K562 (cell line): ENCODE data around the gene CRYBG1. TPM values are rescaled to one million over a fixed set of nuclear protein-coding genes. Genes with fewer than 3 reads are reported as not detected.

Experiments
- ATAC-seq: fragments of 200-7000 bp; cut with Tn5 transposase; 3 replicates; pipeline ENCODE4 v1.9.1; 2020; ENCODE audit warnings: moderate library complexity
- BruUV-seq: library from RNA; stranded (reverse); fragments of 400-500 nt; replicated peaks from 2 replicates; lab custom pipeline; 2021; lab: Mats Ljungman, UMichigan
- CTCF ChIA-PET: fragments of 300-600 bp; formaldehyde crosslinking; extraction: SDS; loops from one replicate; lab custom pipeline; 2021; ENCODE audit warnings: low intra/inter-chr PET ratio; lab: Yijun Ruan, JAX
- POLR2A ChIA-PET: fragments of 300-600, 350-650 bp; sonication (Branson Sonifier 250); formaldehyde crosslinking; extraction: SDS; loops from one replicate; lab custom pipeline; 2021; ENCODE audit warnings: antibody characterized with exemption, inconsistent platforms; lab: Yijun Ruan, JAX
- DNase-seq, 4 experiments: peaks; one replicate each; pipeline versions ENCODE4 v3.0.0 to v3.0.0-alpha.2; 2011 to 2018; ENCODE audit warnings: low spot score in 3 of 4, mixed read lengths in 3 of 4; ENCODE audit errors: extremely low read depth in 1 of 4
- FAIRE-seq: peaks from 2 replicates; lab custom pipeline; 2011; peaks lifted over from hg19 to GRCh38; lab: Jason Lieb, UNC
- H2AFZ ChIP-seq: 2 replicates; pipeline ENCODE4 v1.6.0; 2011; ENCODE audit warnings: low read depth, low read length, control low read depth, inconsistent platforms
- H3K27ac ChIP-seq: fragments of 200-600 bp; 3 replicates; pipeline ENCODE4 v1.8.0; 2011; ENCODE audit warnings: low read depth, mild to moderate bottlenecking, control low read depth, inconsistent platforms, low read length, moderate library complexity, mixed read lengths; ENCODE audit errors: extremely low read depth
- H3K27me3 ChIP-seq, 2 experiments: fragments of 300-600 bp in 1 of 2; 2 replicates in 1 of 2; 3 replicates in 1 of 2; pipeline versions ENCODE4 v1.6.0 to v1.8.0; 2011; ENCODE audit warnings: inconsistent platforms in 2 of 2, low read length in 2 of 2, mild to moderate bottlenecking in 1 of 2, mixed read lengths in 1 of 2, moderate library complexity in 1 of 2; ENCODE audit not compliant: control insufficient read depth in 2 of 2, insufficient read depth in 2 of 2
- H3K36me3 ChIP-seq: fragments of 300-600 bp; 3 replicates; pipeline ENCODE4 v1.8.0; 2011; ENCODE audit warnings: mild to moderate bottlenecking, low read length, inconsistent platforms; ENCODE audit not compliant: control insufficient read depth, insufficient read depth
- H3K4me1 ChIP-seq, 2 experiments: fragments of 200-600 bp in 1 of 2; replicated peaks in 1 of 2; 2 replicates in 1 of 2; 3 replicates in 1 of 2; pipeline versions ENCODE4 v1.5.1 to v1.8.0; 2011; ENCODE audit warnings: inconsistent platforms in 2 of 2, low read length in 2 of 2, mild to moderate bottlenecking in 1 of 2, mixed read lengths in 1 of 2, moderate library complexity in 1 of 2; ENCODE audit not compliant: control insufficient read depth in 2 of 2, insufficient read depth in 2 of 2
- H3K4me2 ChIP-seq: 2 replicates; pipeline ENCODE4 v1.6.1; 2011; ENCODE audit warnings: low read length, control low read depth, inconsistent platforms, mixed read lengths; ENCODE audit not compliant: insufficient read depth
- H3K4me3 ChIP-seq: fragments of 200-600 bp; sonication (generic), shearing (Covaris generic); 2 replicates; pipeline ENCODE4 v1.5.1; 2016; ENCODE audit warnings: control low read depth, inconsistent platforms
- H3K79me2 ChIP-seq: fragments of 200-600 bp; 3 replicates; pipeline ENCODE4 v1.8.0; 2011; ENCODE audit warnings: low read length, inconsistent platforms; ENCODE audit not compliant: control insufficient read depth, insufficient read depth
- H3K9ac ChIP-seq, 2 experiments: 2 replicates each; pipeline versions ENCODE4 v1.6.0 to v1.6.1; 2011; ENCODE audit warnings: low read depth in 2 of 2, low read length in 2 of 2, control low read depth in 1 of 2, inconsistent platforms in 1 of 2, mild to moderate bottlenecking in 1 of 2, mixed read lengths in 1 of 2; ENCODE audit not compliant: insufficient read depth in 1 of 2
- H3K9me1 ChIP-seq: one replicate; pipeline ENCODE4 v1.6.0; 2011; ENCODE audit warnings: inconsistent platforms, mild to moderate bottlenecking, low read length, moderate library complexity; ENCODE audit not compliant: control insufficient read depth, insufficient read depth
- H3K9me3 ChIP-seq: replicated peaks from 2 replicates; pipeline ENCODE4 v1.5.1; 2011; ENCODE audit warnings: low read depth, low read length, inconsistent platforms; ENCODE audit not compliant: control insufficient read depth, insufficient read depth
- H4K20me1 ChIP-seq: replicated peaks from 2 replicates; pipeline ENCODE4 v1.6.1; 2011; ENCODE audit warnings: low read length, inconsistent platforms, mixed read lengths; ENCODE audit not compliant: control insufficient read depth, insufficient read depth
- AFF1 ChIP-seq, 2 experiments: fragments of 450-650 bp; IDR thresholded peaks; 2 replicates each; pipeline ENCODE4 v1.6.1; 2018; ENCODE audit warnings: mild to moderate bottlenecking in 2 of 2, low read depth in 1 of 2; ENCODE audit not compliant: partially characterized antibody in 2 of 2
- COPS2 ChIP-seq: fragments of 450-650 bp; conservative IDR thresholded peaks from 2 replicates; pipeline ENCODE4 v1.6.1; 2016; ENCODE audit warnings: mild to moderate bottlenecking, moderate library complexity
- IRF2 ChIP-seq: sonication (generic); formaldehyde crosslinking; IDR thresholded peaks from 2 replicates; pipeline ENCODE4 v1.8.1; 2022; ENCODE audit warnings: mild to moderate bottlenecking, missing genetic modification reagents
- RBM25 ChIP-seq: fragments of 200-400 bp; formaldehyde crosslinking; IDR thresholded peaks from 2 replicates; pipeline ENCODE4 v1.6.1; 2018; ENCODE audit warnings: low read length, low read depth, moderate library complexity; ENCODE audit not compliant: severe bottlenecking
- TFAM ChIP-seq: fragments of 250-450 bp; sonication (Bioruptor Pico); conservative IDR thresholded peaks from 2 replicates; pipeline ENCODE4 v1.5.0; 2021; ENCODE audit warnings: mild to moderate bottlenecking, moderate library complexity
- ZNF239 ChIP-seq: fragments of 250-450 bp; sonication (Bioruptor Pico); IDR thresholded peaks from 2 replicates; pipeline ENCODE4 v1.4.0; 2020; ENCODE audit warnings: mild to moderate bottlenecking
- ZNF518B ChIP-seq: fragments of 250-450 bp; sonication (Bioruptor Pico); IDR thresholded peaks from 2 replicates; pipeline ENCODE4 v1.5.0; 2021; ENCODE audit warnings: mild to moderate bottlenecking, moderate library complexity
- ZNF655 ChIP-seq: fragments of 250-450 bp; sonication (Bioruptor Pico); IDR thresholded peaks from 2 replicates; pipeline ENCODE4 v1.5.0; 2021
- ZNF766 ChIP-seq: fragments of 200-800 bp; sonication (Bioruptor generic); conservative IDR thresholded peaks from 2 replicates; pipeline ENCODE4 v1.6.1; 2016; ENCODE audit warnings: missing genetic modification characterization, missing compliant biosample characterization
- WGBS: fragments of 100-300 bp; shearing (Covaris generic); methylation state at CpG from one replicate; pipeline ENCODE4 v1.1.6; 2016; ENCODE audit warnings: low coverage, mixed read lengths; ENCODE audit not compliant: insufficient coverage; ENCODE audit errors: missing lambda C conversion rate; 5-methylcytosine and 5-hydroxymethylcytosine counted together
- in situ Hi-C: fragments of 300-500 bp; cut with MboI; formaldehyde crosslinking; loops from 4 replicates; pipeline ENCODE4 v1.15.0; 2018; ENCODE audit warnings: inconsistent platforms, mixed read lengths
- intact Hi-C: fragments of 100-400 bp; cut with micrococcal nuclease; formaldehyde crosslinking; loops from 2 replicates; pipeline ENCODE4 v1.14.2; 2022
- polyA plus RNA-seq, 8 experiments: library from polyadenylated mRNA; depleted of rRNA in 4 of 8; stranded (reverse) in 5 of 8; unstranded in 3 of 8; fragments of >200 nt; fragmentation: Nextera tagmentation in 2 of 8; fragmentation: Illumina TruSeq in 1 of 8; extraction: Ambion mirVana in 2 of 8; extraction: Trizol in 1 of 8; gene quantifications; 2 replicates each; pipeline versions ENCODE4 v1.2.1 to v1.2.3, GENCODE V29; 2011 to 2014; ENCODE audit warnings: inconsistent platforms in 1 of 8, missing spikeins in 1 of 8
- total RNA-seq, 7 experiments: library from RNA; depleted of rRNA in 6 of 7; stranded (reverse); fragments of >200 nt in 6 of 7; fragmentation: Illumina TruSeq in 2 of 7; extraction: Trizol in 2 of 7; gene quantifications; 2 replicates each; pipeline versions ENCODE4 v1.2.1 to v1.2.3, GENCODE V29; 2011 to 2021; ENCODE audit warnings: low replicate concordance in 1 of 7
- TF ChIP-seq, protein P1 (sequence below), 2 experiments: IDR thresholded peaks in 1 of 2; conservative IDR thresholded peaks in 1 of 2; 2 replicates each; pipeline ENCODE4 v1.6.1; 2016; ENCODE audit warnings: low read depth in 2 of 2, mild to moderate bottlenecking in 1 of 2, missing compliant biosample characterization in 1 of 2, missing genetic modification characterization in 1 of 2, moderate library complexity in 1 of 2

CRYBG1 gene
- total and polyA plus RNA-seq, 9 of the 15 experiments (the other 6 are each of a cell fraction or from before 2014, with no cell fraction given), result 0.07 to 0.47 (median 0.11) TPM

GRCh38 chr6:106431972-106432371 lies 71.5 kb downstream of the CRYBG1 start:
- Histone ChIP-seq H3K9me1 (no peaks in the 10 kb centered on the region), H4K20me1 (no peaks in the 10 kb centered on the region), H3K9me3 (no peaks in the 10 kb centered on the region)
- POLR2A ChIA-PET, result no interaction called here
- TF ChIP-seq ZNF518B (no peak), TFAM (CRISPR knock-in tag) (no peak), ZNF239 (CRISPR knock-in tag) (no peak), IRF2 (no peak), RBM25 (no peak), ZNF655 (CRISPR knock-in tag) (no peak), AFF1 (IDR thresholded peaks at IDR 0.05; ENCODE audit: low read depth in 1 of 2, partially characterized antibody in 2 of 2) (no peak), COPS2 (no peak), ZNF766 (CRISPR knock-in tag) (no peak)
- TF ChIP-seq, protein P1, sequence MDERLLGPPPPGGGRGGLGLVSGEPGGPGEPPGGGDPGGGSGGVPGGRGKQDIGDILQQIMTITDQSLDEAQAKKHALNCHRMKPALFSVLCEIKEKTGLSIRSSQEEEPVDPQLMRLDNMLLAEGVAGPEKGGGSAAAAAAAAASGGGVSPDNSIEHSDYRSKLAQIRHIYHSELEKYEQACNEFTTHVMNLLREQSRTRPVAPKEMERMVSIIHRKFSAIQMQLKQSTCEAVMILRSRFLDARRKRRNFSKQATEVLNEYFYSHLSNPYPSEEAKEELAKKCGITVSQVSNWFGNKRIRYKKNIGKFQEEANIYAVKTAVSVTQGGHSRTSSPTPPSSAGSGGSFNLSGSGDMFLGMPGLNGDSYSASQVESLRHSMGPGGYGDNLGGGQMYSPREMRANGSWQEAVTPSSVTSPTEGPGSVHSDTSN (CRISPR knock-in tag; IDR thresholded peaks at IDR 0.05; ENCODE audit: low read depth), result no peak
- TF ChIP-seq, protein P1 (tag; conservative IDR thresholded peaks at IDR 0.05; ENCODE audit: low read depth), result no peak
- TF ChIP-seq, all 486 proteins: peak for 0
- no peak for DNase-seq
- ATAC-seq, result no peak
- in situ Hi-C loops, result no loop called here
- CTCF ChIA-PET, result no interaction called here
- no peak overlapping the region for H3K4me3 ChIP-seq
- no peaks in the 10 kb centered on the region for H3K79me2 ChIP-seq
- no peak overlapping the region for H3K4me2 ChIP-seq
- FAIRE-seq, result no peak
- no peaks in the 10 kb centered on the region for H3K36me3 ChIP-seq
- no peak overlapping the region for H2AFZ ChIP-seq
- intact Hi-C loops, result no loop called here
- H3K27ac ChIP-seq, result no peak overlapping the region
- no peak overlapping the region for H3K9ac ChIP-seq
- BruUV-seq, result no TSS peak
- 4% methylated on average over 3 of the region's 3 CpGs for WGBS
- H3K4me1 ChIP-seq, result no peaks in the 10 kb centered on the region; a peak in 1 of 5 replicates
- peaks cover 6 to 21% of the 10 kb centered on the region in 2 experiments; a peak in 3 of 5 replicates for H3K27me3 ChIP-seq
